Medulla oblongata (tissue), 1 donor: Measurements from ENCODE around the gene PKHD1.
"Not testable (repeated sequence)": the region's sequence is repeated elsewhere in the genome, so short reads cannot be mapped to it uniquely, and the experiment has no call there.

Source experiments
- DNase-seq: peaks from one replicate; pipeline ENCODE4 v3.0.0-alpha.2; 2015; ENCODE audit errors: extremely low spot score

PKHD1 gene

DNA sequence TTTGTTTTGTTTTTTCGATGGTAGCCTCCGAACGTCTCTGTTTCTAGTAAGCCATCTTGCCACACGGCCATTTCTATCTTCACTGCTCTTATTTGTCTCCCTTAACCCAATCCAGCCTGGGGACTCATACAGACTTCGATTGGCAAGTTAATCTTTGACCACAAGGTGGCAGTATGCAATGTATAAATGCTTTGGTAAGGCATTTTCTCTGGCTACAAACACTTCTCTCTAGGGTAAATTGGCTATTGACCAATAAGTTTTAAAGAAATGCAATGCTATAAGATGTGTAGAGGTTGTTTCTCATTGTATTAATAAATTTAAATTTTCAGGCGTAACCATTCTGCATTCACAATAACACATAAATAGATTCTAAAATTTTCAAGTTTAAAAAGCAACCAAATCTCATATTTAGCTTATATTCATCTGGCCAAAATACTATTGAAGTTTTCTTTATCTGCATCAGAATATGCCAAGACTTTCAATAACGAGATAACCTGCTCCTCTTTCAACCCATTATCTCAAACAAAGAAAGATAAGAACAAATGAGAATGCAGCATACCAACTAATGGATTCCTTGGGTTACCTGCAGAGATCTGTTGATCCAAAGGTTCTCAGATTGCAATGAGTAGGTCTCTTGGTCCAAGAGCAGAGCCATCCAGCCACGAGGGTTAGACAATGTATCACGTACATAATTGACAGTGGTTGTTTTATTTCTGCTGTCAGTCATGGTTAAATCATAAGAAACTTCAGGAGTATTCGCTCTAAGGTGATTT is 231.9 kb downstream of the PKHD1 start:
- DNase-seq = peak; percentile 59

DNA sequence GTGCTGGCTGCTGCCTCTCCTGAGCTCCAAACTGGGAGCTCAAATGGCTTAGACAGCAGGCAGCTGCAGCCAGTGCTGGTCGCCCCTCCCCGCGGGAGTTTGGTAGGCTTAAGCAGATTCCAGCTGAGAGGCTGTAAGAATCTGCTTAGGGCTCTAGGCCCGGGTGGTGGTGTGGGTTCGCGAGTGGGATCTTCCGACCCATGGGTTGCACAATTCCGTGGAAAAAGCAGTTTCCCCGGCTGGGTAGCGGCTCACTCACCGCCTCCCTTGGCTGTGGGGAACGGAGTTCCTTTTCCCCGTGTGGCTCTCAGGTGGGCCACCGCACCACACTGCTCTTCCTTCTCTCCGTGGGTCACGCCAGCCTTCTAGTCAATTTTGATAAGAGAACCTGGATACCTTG is 232.5 kb downstream of the PKHD1 start:
- DNase-seq = no peak

GRCh38 chr6:51854347-51854746 is 233.1 kb downstream of the PKHD1 start:
- DNase-seq = no peak

- not testable (repeated sequence) for DNase-seq
Observed at GRCh38 chr6:51853109-51853508, 234.3 kb downstream of the PKHD1 start.

DNA sequence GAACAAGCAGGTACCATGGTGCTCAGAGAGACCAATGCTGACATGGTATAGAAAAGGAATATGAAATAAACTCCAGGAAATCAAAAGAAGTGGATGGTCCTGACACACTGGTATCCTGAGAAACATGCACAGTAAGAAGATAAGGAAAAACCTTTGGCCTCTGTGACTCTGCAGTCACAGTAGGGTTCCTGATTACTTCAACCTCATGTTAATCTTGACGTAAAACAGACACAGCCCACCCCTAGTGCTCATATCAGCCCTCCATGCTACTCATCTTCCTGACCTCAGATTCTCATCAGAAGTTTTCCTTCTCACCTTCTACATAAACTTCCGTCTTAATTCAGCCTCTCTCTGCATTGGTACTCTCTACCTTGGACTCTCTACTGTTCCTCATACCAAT is 240.9 kb downstream of the PKHD1 start:
- DNase-seq = no peak

DNA sequence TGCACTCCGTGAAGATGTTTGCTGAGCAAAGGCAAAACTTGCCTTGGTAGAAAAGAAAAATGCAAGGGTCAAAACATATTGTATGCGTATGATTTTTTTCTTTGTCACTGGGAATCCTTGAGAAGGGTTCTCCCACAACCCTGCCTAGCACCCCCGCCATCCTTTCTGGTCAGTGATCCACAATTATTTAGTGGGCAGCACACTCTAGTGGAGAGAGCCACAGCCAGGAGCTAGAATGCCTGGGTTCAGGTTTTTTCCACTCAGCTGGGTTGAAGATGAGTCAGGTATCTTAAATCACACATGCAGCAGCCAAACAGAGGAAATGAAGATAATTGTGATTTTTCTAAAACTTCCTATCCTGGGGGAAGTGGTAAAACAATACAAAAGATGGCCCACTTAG is 243.1 kb downstream of the PKHD1 start:
- DNase-seq = peak; percentile 15

- DNase-seq = no peak
Observed at GRCh38 chr6:51843456-51844056, 243.9 kb downstream of the PKHD1 start.

GRCh38 chr6:51842804-51843378 is 244.5 kb downstream of the PKHD1 start:
- peak; percentile 30 for DNase-seq

DNA sequence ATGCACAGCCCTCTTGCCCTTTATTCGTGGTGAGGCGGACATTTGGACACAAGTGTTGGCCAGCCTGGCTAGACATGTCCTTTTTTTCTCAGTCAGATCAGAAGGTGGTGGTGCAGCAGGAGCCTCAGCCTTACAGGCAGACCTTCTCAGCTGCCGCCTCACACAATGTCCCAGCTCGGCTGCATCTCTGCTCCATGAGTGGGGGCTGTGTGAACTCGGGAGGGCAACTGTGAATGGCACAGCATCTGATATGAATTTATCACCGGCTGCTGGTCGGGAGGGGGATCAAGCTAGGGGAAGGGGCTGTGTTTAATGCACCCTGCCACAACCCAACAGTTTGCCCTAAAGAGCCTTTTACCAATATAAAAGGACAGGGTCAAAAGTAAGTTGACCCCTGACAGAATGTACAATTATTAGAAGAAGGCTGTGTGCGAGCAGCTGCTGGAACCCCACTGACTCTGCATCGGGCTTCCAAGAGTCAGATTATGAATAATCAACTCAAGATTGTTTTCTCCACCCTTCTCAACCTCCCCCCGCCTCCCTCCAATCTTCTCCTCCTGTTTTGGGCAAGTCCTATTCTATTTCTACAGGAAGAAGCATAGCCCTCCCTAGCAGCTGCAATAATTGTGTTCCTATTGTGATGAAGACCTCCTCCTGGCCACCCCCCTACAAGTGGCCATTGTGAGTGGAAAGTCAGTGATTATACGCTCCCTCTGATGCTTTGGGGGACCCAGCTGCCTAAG is 245.2 kb downstream of the PKHD1 start:
- DNase-seq = no peak

GRCh38 chr6:51841626-51842025 is 245.8 kb downstream of the PKHD1 start:
- DNase-seq = no peak

- no peak for DNase-seq
Observed at GRCh38 chr6:51839726-51840374, 247.6 kb downstream of the PKHD1 start.

DNA sequence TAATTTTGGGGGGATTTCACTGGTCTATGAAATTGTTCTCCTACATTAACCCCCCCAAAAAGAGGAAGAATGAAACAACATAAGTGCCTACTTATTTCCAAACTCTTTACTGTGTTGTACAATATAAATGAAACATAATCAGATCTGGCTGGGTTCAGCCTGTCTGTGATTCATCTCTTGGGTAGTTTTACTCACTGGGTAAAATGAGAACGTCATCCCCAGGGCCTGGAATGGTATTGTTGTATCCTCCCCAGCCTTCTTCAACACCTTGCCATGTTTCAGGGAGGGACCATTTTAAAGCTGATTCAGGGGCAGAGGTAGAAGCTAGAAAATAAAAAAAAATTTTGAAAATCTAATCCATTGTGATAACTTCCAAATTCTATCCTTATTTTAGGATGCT is 256.7 kb downstream of the PKHD1 start:
- no peak for DNase-seq

DNA sequence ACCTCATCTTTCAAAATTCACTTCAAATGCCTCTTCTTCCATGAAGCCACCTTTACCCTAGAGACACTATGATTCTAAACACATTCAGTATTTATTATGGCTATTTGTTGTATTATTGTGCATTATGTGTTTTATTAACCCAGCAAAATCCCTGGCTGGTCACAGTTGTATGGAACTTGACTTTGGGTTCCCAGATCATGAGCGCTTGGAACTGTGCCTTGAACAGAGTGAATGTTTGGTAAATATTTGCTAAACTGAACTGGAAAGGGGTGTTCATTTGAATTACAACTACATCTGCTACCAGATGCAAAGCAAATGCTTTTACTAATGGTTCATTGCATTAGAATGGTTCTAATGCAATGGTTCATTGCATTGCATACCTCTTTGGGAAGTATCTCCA is 259.8 kb downstream of the PKHD1 start:
- DNase-seq = no peak

- DNase-seq = no peak
Observed at GRCh38 chr6:51824940-51825339, 262.5 kb downstream of the PKHD1 start.

DNA sequence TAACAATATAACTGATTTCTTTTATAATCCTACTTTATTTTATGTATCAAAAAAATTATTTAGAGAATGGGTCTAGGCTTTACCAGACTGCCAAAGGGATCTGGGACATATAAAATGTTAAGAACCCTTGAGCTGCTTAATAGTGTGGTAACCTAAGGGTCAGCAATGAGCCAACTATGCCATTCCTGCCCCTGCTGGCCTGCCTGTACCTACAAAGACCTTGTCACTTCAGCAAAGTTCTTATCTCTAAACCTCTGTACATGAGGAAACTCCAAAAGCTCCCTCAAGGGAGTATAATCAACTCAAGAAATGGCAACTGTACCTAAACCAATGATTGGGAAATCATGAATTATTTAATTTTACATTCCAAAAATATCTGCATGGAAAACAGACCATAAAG is 266.9 kb downstream of the PKHD1 start:
- no peak for DNase-seq

DNA sequence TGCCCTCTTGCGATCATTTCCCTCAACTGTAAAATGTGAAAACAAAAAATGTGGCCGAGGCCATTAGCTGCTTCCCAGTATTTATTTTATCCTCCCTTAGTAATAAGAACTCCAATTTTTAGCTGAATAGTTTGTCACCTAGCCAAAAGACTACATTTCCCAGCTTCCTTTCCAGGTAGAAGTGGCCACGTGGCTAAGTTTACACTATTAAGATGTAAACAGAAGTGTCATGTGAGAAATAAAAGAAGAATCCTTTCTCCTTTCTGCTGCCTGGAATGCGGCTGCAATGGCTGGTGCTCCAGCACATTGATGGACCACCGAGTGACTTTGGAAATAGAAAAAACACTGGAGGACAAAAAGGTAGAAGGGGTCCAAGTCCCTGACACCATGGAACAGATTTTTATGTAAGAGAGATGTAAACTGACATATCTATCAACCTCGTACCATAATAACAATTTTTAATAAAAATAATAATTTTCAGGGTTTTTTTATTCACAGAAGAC is 268.8 kb downstream of the PKHD1 start:
- DNase-seq = no peak

DNA sequence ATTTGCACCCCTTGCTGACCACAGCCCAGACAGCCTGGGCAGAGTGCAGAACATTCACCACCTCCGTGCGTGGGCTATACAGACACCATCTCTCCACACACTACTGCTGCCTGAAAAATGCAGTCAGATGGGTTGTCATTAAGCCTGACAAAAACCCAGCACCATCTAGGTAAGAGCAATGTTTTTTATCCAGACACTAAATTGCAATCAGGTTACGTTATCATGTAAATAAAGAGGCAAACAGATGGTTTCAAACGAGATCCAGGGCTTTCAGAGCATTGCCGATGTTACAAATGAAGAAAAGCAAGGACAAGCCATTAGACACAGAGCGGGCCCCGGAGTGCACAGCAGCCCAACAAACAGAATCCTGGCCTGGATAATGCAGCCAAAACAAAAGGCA is 269.6 kb downstream of the PKHD1 start:
- no peak for DNase-seq

- DNase-seq = no peak
Observed at GRCh38 chr6:51814418-51814817, 273.0 kb downstream of the PKHD1 start.

DNA sequence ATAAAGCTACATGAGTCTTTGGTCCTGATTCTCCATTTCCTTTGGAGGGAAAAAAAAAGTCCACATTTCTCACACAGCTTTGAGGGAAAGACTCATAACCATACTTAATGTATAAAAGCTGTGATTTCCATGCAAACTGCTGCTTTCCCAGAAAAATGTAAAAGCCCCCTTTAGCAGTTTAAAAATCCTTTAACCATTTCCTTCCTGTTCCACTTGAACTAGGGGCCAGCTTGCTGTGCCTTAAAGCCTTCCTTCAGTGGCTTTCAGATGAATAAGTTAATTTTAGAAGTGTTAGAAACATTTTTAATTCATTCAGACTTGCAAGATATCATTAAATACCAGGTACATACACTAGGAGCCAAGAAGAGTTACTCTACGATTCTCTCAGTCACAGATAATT is 273.5 kb downstream of the PKHD1 start:
- DNase-seq = no peak

DNA sequence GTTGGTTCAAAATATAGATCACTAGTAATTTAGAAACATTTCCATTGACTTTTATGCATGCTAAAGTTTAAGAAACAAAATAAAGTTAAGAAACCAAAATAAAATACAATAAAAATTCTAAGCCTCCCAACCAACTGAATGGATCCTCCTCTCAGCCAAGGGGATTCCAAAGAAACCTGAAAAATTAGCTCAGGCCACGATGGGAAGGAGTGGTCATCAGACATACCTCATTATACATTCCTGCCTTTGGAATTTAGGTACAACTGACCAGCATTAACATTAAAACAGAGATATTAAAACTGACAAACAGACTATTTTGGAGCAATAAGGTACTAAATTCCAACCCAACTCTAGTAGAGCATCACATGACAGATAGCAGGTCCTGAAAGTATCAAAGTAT is 275.2 kb downstream of the PKHD1 start:
- no peak for DNase-seq

- DNase-seq = no peak
Observed at GRCh38 chr6:51805517-51805916, 281.9 kb downstream of the PKHD1 start.

DNA sequence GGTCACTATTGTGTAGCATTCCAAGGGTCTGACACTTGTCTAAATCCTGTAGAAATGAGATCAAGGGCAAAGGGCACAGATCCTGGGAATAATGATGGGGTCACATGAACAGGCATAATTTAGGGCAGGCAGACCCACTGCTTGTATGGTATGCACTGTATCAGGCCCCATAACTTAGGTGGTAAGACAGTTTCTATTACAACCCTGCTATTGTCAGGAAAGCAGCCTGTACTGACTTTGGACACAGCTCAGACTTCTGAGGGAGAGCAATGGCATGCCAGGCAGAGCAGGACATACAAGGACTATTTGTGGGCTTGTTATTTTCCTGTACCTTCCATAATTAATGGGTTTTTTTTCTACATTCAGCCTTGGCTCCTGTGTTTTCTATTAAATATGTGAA is 286.8 kb downstream of the PKHD1 start:
- DNase-seq = no peak
